Stimulated activated CD8-positive, alpha-beta memory T cell treated with anti-CD3 and anti-CD28 coated beads, Interleukin-7, amount 100 ng/mL, for 4 hours (primary cell): Measurements from ENCODE around the gene PIM2.
"Not testable (repeated sequence)": the region's sequence is repeated elsewhere in the genome, so short reads cannot be mapped to it uniquely, and the experiment has no call there.

Source experiments
- DNase-seq, 2 donors: peaks; one replicate each; pipeline ENCODE4 v3.0.0-alpha.2; 2020; ENCODE audit warnings: low read depth in 2 of 2

Gene PIM2

GRCh38 chrX:48872017-48872416 lies 46.8 kb downstream of the PIM2 start:
- DNase-seq = not testable (repeated sequence)

DNA sequence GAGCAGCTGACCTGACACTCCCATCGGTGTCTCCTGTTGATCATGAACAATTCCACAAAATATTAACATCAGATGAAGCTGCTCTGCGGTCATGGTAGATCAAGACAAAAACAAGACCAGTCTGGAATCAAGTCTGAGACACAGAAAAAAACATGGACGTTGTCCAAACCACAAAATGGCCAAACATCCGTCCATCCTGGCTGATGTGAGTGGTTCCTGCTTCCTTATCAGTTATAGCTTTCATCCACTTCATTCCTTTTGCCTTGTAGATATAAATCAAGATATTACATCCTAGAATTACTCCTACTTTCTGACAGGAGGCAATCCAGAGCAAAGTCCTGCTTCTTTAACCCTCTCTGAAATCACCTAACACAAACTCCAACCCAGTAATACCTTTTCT lies 54.6 kb downstream of the PIM2 start:
- no peak for DNase-seq
